Hepatic stellate cell (primary cell): Measurements from ENCODE around the gene PCP2.

Experiments used
- DNase-seq: peaks from one replicate; pipeline ENCODE4 v3.0.0; 2011; ENCODE audit warnings: low spot score

The PCP2 gene

GRCh38 chr19:7596211-7596937, 37.1 kb downstream of the PCP2 start:
- DNase-seq, result no peak

GRCh38 chr19:7595466-7596133, 37.9 kb downstream of the PCP2 start, which contains the start of gene CAMSAP3:
Gene CAMSAP3, plus strand, starts transcription at chr19:7595863. Its CDS starts 140 bp downstream, at chr19:7596003.
- no peak for DNase-seq

- DNase-seq, result no peak
These were observed 43.3 kb downstream of the PCP2 start for GRCh38 chr19:7590256-7590655.

GRCh38 chr19:7589822-7590221, 43.7 kb downstream of the PCP2 start:
- DNase-seq, result no peak

- DNase-seq, result no peak
These were observed 51.1 kb downstream of the PCP2 start for GRCh38 chr19:7582446-7582845.
